ENCODE results near the gene TRIM17.
"Not testable (repeated sequence)": the region's sequence is repeated elsewhere in the genome, so short reads cannot be mapped to it uniquely, and the experiment has no call there.

TRIM17 gene

GRCh38 chr1:228450200-228450599 is 33.5 kb upstream of the TRIM17 start:
- DNase-seq (ENCODE audit: low read depth in 3 of 3), result no peak

GRCh38 chr1:228448372-228448771 is 31.7 kb upstream of the TRIM17 start:
- DNase-seq (ENCODE audit: low read depth in 3 of 3), result no peak

- no peak for DNase-seq (ENCODE audit: low read depth in 3 of 3)
Measured at GRCh38 chr1:228446852-228447251, 30.2 kb upstream of the TRIM17 start.

DNA sequence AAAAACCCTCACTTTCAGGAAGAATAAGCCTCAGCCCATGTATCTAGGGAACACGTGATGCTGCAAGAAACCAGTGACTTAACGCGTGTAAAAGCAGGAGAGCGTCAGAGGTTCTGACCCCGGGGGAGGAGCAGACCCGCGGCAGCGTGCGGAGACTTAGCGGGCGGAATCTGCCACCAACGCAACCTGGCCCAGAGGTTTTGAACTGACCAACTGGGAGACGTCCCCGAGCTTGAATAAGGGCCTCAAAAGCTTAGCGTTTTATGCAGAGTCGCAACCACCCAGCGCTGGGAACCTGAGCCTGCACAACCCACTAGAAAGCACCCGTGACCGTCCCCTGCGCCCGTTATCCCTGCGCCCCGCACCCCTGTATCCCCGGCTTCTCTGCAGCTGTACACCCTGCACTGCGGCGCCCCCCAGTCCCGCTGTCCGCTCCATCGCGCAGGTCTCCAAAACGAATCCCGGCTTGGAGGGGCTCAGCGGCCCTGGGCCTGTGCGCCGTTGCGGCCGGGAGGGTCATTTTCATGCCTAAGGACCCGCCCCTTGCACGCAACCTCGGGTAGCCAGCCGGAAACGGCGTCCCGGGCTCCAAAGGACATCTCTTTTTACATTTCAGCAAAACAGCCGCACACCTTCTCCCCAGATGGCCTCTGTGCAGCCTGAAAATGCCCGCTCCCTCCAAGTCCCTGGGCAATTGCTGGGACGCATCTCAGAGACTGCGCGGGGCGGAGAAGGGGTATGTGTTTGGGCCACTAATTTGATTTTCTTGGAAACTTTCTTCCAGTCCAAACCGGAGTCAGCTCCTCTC is 29.4 kb upstream of the TRIM17 start:
- peak in 1 of 3 experiments; percentile 41 for DNase-seq (ENCODE audit: low read depth in 3 of 3)

DNA sequence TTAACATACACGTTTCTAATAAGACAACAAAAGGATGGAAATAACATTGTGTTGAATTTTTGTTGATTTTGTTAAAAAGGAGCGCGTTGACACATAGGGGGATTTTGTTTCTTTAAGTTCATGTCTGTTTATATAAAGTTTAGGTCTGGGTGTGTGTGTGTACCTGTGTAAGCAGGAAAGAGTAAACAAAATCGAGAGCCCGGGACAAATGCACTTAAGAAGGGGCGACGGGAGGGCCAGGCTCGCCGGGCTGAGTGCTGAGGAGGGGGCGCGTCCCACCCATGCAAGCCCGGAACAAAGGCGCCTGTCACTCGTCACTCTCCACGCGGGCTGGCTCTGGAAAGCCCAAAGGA is 28.8 kb upstream of the TRIM17 start:
- no peak for DNase-seq (ENCODE audit: low read depth in 3 of 3)

DNA sequence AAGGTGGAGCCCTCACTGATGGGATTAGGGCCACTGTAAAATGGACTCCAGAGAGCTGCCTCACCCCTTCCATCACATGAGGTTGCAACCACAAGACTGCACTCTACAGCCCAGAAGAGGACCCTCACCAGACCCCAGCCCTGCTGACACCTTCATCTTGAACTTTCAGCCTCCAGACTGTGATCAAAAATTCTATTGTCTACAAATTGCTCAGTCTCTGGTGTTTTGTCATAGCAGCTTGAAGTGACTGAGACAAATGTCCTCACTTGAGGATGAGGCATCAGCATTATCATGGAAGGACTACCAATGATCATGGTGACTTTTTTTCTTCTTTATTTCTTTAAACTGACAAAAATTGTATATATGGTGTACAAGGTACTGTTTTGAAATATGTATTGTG is 26.7 kb upstream of the TRIM17 start:
- DNase-seq (ENCODE audit: low read depth in 3 of 3), result no peak

DNA sequence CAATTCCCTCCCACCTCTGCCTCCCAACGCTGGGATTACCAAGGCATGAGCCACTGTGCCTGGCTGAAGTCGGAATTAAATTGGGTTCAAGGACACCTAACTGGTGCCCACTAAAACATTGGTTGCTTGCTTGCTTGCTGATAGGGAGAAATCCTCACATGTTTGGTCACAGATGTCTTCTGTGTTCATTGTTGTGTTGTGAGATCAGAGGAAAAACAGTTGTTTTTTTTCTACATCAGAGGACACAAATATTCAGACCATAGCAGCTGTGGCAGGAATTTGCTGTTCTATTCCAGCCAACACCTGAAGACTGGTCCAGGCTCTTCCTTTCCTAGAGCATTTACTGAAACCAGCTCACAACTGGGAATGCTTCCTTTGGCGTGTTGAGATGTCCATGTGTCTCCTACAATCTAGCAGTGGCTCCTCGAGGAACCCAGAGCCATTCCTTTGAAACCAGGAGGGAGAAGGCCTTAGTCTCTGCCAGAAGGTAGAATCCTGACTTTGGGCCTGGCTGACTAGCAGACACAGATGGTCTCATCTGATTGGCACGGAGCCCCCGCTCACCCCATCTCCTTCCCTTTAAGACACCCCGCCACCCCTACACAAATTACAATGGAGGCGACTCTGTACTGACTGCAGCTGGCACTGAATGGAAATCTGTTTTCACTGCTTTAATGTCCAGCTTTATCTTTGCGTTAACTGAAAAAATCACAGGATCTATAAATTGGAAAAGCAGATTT is 24.3 kb upstream of the TRIM17 start:
- DNase-seq (ENCODE audit: low read depth in 3 of 3), result no peak

DNA sequence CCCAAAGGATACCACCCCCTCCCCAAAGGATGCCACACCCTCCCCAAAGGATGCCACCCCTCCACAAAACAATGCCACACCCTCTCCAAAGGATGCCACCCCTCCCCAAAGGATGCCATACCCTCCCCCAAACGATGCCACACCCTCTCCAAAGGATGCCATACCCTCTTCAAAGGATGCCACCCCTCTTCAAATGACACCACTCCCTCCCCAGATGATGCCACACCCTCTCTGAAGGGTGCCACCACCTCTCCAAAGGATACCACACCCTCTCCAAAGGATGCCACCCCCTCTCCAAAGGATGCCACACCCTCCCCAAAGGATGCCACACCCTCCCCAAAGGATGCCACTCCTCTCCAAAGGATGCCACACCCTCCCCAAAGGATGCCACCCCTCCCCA is 21.6 kb upstream of the TRIM17 start:
- DNase-seq (ENCODE audit: low read depth in 3 of 3), result no peak

DNA sequence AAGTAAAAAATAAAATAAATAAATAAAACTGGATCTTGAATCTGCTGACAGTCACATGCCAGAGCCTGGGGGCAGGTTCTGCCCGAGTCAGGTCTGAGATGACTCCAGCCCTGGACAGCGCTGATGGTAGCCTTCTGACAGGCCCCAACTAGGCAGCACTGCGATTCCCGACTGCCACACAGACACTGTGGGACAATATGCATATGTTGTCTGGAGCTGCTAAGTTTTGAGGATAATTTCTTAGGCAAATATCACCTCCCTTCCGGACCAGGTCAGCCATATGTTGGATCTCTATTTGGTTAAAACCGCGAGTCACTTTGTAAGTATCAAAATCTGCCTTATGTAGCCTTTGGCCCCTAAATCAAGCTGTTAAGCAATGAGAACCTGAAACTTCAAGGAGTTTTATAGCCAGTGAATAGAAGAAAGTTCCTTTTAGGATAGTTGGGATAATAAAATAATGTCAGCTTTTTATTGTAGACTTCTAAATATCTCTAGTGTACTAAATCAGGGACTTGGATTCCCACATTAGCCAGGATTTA is 20.8 kb upstream of the TRIM17 start:
- DNase-seq (ENCODE audit: low read depth in 3 of 3), result no peak

- no peak for DNase-seq (ENCODE audit: low read depth in 3 of 3)
Measured at GRCh38 chr1:228434689-228435088, 18.0 kb upstream of the TRIM17 start.

DNA sequence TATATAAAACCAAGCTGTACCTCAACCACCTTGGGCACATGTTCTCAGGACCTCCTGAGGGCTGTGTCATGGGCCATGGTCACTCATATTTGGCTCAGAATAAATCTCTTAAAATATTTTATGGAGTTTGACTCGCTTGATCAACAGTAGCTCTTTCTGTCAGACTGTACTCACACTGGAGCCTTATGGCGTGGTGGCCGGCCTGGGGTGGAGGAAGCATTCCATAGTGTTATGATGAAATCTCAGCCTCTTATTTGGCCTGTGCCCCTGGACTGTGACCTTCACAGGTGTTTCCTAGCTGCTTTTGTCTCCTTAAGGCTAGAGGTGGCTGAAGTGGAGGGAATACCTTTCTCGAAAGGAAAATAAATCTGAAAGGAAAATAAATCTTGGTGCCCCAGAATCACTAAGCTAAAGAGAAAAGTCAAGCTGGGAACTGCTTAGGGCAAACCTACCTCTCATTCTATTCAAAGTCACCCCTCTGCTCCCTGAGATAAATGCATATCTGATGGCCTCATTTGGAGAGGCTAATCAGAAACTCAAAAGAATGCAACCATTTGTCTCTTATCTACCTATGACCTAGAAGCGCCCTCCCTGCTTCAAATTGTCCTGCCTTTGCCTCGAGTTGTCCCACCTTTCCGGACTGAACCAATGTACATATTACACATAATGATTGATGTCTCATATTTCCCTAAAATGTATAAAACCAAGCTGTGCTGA is 16.8 kb upstream of the TRIM17 start:
- not testable (repeated sequence) for DNase-seq (ENCODE audit: low read depth in 3 of 3)

DNA sequence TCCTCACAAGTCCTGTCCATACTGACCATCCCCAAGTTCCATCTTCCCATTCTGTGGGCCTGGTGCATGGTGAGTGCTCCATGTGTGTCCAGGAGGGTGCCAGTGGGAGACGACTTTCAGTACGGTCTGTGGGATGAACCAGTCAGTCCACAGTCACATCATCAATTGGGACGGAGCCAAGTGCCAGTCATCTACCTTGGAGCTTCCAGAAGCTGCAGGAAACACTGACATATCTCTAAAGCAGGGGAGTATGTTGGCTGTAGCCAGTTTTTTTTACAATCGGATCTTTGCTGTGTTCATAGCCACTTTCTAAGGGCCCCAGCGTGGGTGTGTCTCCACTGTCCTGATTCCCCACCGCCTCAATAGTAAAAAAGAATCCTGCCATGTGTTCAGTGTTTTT is 13.6 kb upstream of the TRIM17 start:
- DNase-seq (ENCODE audit: low read depth in 3 of 3), result no peak

- no peak for DNase-seq (ENCODE audit: low read depth in 3 of 3)
Measured at GRCh38 chr1:228429698-228430097, 13.0 kb upstream of the TRIM17 start.

- no peak for DNase-seq (ENCODE audit: low read depth in 3 of 3)
Measured at GRCh38 chr1:228429007-228429406, 12.3 kb upstream of the TRIM17 start.

DNA sequence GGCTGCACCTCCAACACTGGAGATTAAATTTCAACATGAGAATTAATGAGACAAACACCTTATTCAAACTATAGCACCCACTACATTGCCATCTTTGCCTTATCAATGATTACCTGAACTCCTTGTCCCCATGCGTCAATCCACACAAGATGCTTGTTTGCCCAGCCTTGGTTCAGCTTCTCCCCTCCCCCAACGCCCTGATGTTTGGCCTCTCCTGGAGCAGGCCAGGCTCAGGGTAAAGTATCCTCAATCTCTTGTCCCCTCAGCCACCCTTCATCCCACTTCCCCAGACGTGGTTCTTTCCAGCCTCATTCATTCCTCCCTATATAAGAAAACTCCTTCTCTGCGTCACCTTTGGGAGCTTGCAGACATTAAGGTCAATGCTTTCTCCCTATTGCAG is 11.8 kb upstream of the TRIM17 start:
- DNase-seq (ENCODE audit: low read depth in 3 of 3), result no peak

GRCh38 chr1:228426518-228427175 is 10.0 kb upstream of the TRIM17 start:
- DNase-seq (ENCODE audit: low read depth in 3 of 3), result no peak

- DNase-seq (ENCODE audit: low read depth in 3 of 3), result no peak
Measured at GRCh38 chr1:228424685-228425660, 8.3 kb upstream of the TRIM17 start.

DNA sequence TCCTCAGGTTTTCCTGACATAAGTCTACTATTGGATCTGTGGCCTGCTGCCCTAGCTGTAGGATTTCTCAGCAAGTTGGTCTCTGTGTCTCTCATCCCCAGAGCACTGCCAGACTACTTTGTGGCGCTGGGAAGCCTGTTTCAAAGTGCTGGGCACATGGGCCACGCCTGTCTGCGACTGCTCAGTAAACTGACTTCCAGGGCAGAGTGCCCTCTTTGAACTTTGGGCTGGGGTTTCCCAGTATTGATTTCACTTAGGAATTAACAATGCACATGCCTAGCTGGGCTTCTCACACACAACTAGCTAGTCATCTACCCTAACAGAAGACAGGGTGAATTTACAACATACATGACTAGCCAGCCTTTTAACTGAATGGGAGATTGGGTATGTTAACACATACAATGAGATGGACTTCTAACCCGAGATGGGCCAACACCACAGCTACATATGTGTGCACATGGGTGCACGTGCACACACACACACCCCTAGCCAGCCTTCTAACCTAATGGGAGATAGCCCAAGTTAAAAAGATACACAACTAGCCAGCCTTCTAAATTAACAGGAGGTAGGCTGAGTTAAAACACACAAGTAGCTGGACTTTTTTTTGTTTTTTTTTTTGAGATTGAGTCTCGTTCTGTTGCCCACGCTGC is 6.9 kb upstream of the TRIM17 start:
- DNase-seq (ENCODE audit: low read depth in 3 of 3), result no peak

DNA sequence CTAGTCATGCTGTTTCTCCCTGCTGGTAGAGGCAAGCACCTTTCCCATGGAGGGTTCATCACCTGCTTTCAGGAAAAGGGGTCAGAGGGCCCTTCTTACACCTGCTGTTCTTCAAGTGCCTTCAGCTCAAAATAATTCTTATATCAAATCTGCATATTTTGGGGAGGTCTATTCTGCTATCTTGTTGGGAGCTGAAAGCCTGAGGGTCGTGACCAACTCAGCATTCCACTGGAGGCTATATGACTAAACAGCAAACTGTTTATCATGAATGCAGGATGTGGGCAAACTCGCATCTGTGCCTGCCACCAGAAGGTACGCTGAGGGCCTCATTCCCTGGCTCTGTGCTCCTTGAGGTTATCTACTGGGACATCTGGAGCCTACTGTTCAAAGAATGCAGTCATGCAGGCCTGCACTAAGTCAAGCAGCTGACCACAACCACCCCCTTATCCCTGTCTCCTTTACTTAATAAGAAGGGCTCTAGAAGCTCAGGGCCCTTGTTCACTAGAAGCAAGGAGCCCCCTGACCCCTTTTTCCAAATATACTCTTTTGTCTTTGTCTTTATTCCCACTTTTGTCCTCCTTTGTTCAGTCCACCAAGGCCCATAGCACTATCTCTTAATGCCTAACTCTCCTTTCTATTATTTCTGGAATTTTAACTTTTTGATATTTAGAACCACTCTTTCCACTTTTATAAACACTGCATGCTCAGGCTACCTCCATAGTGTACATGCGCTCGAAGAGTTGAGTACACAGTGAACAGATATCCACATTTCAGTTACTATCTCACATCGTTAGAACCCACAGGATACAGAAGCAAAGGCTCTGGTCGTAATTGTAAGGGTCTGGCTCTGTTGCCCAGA is 4.5 kb upstream of the TRIM17 start:
- no peak for DNase-seq (ENCODE audit: low read depth in 3 of 3)
